Stomach (tissue), 9 donors: ENCODE measurements around the gene TENT4B. TPM values are rescaled to one million over a fixed set of nuclear protein-coding genes. Genes with fewer than 3 reads are reported as not detected.

Experiments used
- DNase-seq, 2 donors: peaks; one replicate each; pipeline versions ENCODE4 v3.0.0 to v3.0.0-alpha.2; 2013 to 2019
- H3K27ac ChIP-seq, 5 donors: fragments of 200-600 bp in 4 of 5; sonication (generic) in 4 of 5; one replicate each; pipeline ENCODE4 v1.5.1; 2013 to 2019; ENCODE audit warnings: mild to moderate bottlenecking in 1 of 5, moderate library complexity in 1 of 5
- H3K27me3 ChIP-seq, 3 donors: fragments of 200-600 bp; sonication (generic); one replicate each; pipeline ENCODE4 v1.5.1; 2017 to 2019; ENCODE audit warnings: mixed run types in 1 of 3
- H3K36me3 ChIP-seq, 4 donors: fragments of 200-600 bp; sonication (generic); 1 replicate in 3 of 4; 2 replicates in 1 of 4; pipeline ENCODE4 v1.5.1; 2016 to 2019
- H3K4me1 ChIP-seq, 4 donors: fragments of 200-600 bp; sonication (generic); one replicate each; pipeline ENCODE4 v1.5.1; 2016 to 2019
- H3K4me3 ChIP-seq, 4 donors: fragments of 200-600 bp; sonication (generic) in 3 of 4; one replicate each; pipeline ENCODE4 v1.5.1; 2016 to 2019; ENCODE audit warnings: mild to moderate bottlenecking in 1 of 4
- H3K9me3 ChIP-seq, 4 donors: fragments of 200-600 bp; sonication (generic); one replicate each; pipeline ENCODE4 v1.5.1; 2016 to 2019
- EP300 ChIP-seq: sonication (generic); formaldehyde crosslinking; IDR thresholded peaks from one replicate; pipeline ENCODE4 v1.6.1; 2017; ENCODE audit warnings: antibody characterized with exemption
- POLR2A ChIP-seq, 4 donors: fragments of 450-650 bp; IDR thresholded peaks; one replicate each; pipeline ENCODE4 v1.6.1; 2016; ENCODE audit warnings: antibody characterized with exemption in 4 of 4, control low read depth in 2 of 4, mild to moderate bottlenecking in 1 of 4, moderate library complexity in 1 of 4
- POLR2AphosphoS5 ChIP-seq, 3 donors: sonication (generic); formaldehyde crosslinking; IDR thresholded peaks; one replicate each; pipeline ENCODE4 v1.6.1; 2016; ENCODE audit warnings: antibody characterized with exemption in 3 of 3
- WGBS, 5 donors: extraction: QIAGEN DNeasy Blood & Tissue Kit in 3 of 5; methylation state at CpG; one replicate each; pipeline versions ENCODE4 v1.1.5 to v1.1.7; 2013 to 2018; 5-methylcytosine and 5-hydroxymethylcytosine counted together
- intact Hi-C: fragments of 100-400 bp; cut with DNase I; formaldehyde crosslinking; loops from one replicate; pipeline ENCODE4 v1.15.1; 2023; ENCODE audit warnings: low total_unique reads
- polyA plus RNA-seq, 3 donors: library from polyadenylated mRNA; stranded (reverse); fragments of 200-250 nt; gene quantifications; one replicate each; pipeline ENCODE4 v1.2.3, GENCODE V29; 2013
- total RNA-seq, 5 donors: library from RNA; depleted of rRNA; stranded (reverse); fragments of >200 nt; gene quantifications; one replicate each; pipeline versions ENCODE4 v1.1.0 to v1.2.3, GENCODE V29; 2014 to 2016
- TF ChIP-seq, protein P1 (sequence below), 7 experiments: fragments of 450-650 bp in 4 of 7; fragments of 200-600 bp in 3 of 7; sonication (generic) in 3 of 7; IDR thresholded peaks; one replicate each; pipeline ENCODE4 v1.5.1; 2016 to 2019; ENCODE audit warnings: antibody characterized with exemption in 7 of 7, control low read depth in 2 of 7, mild to moderate bottlenecking in 1 of 7
- donor health status: healthy with polysubstance abuse.
- donor health status: Bipolar disorder and iron deficiency.
- donor health status: healthy.

Gene TENT4B
- total and polyA plus RNA-seq, 8 donors: 2.4 to 24.1 (median 8.3) TPM

DNA sequence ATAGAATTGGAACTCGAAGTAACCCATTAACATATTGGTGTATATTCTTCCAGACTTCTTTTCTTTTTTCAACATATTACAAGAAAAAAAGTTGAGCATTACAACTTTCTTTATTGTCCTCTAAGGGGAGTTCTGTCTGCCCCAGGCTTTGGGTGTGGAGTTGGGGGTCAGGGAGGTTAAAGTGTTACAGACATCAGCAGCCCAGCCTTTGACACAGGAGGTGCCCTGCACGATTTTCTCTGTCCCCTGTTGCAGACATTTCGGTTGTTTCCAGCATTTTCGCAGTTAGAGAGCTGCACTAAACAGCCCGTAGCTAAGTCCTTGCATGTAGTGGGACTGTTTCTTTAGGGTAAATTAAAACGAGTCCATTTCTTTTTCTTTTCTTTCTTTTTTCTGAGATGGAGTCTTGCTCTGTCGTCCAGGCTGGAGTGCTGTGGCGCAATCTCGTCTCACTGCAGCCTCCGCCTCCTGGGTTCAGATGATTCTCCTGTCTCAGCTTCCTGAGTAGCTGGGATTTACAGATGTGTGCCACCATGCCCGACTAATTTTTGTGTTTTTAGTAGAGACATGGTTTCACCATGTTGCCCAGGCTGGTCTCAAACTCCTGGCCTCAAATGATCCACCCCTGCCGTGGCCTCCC, 99.9 kb downstream of the TENT4B start:
- no peaks in the 10 kb centered on the region for H3K4me1 ChIP-seq
- H3K36me3 ChIP-seq: no peaks in the 10 kb centered on the region
- H3K27me3 ChIP-seq: no peaks in the 10 kb centered on the region
- no peaks in the 10 kb centered on the region for H3K9me3 ChIP-seq
- intact Hi-C loops: no loop called here
- DNase-seq: no peak
- no peak overlapping the region for H3K4me3 ChIP-seq
- WGBS, 5 donors: 80 to 87% (median 83%) methylated on average over 12 of the region's 12 CpGs
- TF ChIP-seq, protein P1, sequence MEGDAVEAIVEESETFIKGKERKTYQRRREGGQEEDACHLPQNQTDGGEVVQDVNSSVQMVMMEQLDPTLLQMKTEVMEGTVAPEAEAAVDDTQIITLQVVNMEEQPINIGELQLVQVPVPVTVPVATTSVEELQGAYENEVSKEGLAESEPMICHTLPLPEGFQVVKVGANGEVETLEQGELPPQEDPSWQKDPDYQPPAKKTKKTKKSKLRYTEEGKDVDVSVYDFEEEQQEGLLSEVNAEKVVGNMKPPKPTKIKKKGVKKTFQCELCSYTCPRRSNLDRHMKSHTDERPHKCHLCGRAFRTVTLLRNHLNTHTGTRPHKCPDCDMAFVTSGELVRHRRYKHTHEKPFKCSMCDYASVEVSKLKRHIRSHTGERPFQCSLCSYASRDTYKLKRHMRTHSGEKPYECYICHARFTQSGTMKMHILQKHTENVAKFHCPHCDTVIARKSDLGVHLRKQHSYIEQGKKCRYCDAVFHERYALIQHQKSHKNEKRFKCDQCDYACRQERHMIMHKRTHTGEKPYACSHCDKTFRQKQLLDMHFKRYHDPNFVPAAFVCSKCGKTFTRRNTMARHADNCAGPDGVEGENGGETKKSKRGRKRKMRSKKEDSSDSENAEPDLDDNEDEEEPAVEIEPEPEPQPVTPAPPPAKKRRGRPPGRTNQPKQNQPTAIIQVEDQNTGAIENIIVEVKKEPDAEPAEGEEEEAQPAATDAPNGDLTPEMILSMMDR (IDR thresholded peaks at IDR 0.05): no peak
- TF ChIP-seq EP300 (no peak), POLR2AphosphoS5 (IDR thresholded peaks at IDR 0.05) (no peak), POLR2A (IDR thresholded peaks at IDR 0.05) (no peak)
- H3K27ac ChIP-seq: no peak overlapping the region

GRCh38 chr16:50253514-50253910, 100.4 kb downstream of the TENT4B start:
- TF ChIP-seq EP300: no peak
- TF ChIP-seq, protein P1 (IDR thresholded peaks at IDR 0.05): no peak
- TF ChIP-seq POLR2A (IDR thresholded peaks at IDR 0.05): no peak
- TF ChIP-seq POLR2AphosphoS5 (IDR thresholded peaks at IDR 0.05): no peak
- no peaks in the 10 kb centered on the region for H3K9me3 ChIP-seq
- WGBS, 5 donors: 89 to 98% (median 92%) methylated on average over 5 to 8 of the region's 8 CpGs
- H3K27me3 ChIP-seq: no peaks in the 10 kb centered on the region
- no peaks in the 10 kb centered on the region for H3K36me3 ChIP-seq
- no peak for DNase-seq
- intact Hi-C loops: no loop called here
- no peak overlapping the region for H3K27ac ChIP-seq
- no peaks in the 10 kb centered on the region for H3K4me1 ChIP-seq
- no peak overlapping the region for H3K4me3 ChIP-seq

DNA sequence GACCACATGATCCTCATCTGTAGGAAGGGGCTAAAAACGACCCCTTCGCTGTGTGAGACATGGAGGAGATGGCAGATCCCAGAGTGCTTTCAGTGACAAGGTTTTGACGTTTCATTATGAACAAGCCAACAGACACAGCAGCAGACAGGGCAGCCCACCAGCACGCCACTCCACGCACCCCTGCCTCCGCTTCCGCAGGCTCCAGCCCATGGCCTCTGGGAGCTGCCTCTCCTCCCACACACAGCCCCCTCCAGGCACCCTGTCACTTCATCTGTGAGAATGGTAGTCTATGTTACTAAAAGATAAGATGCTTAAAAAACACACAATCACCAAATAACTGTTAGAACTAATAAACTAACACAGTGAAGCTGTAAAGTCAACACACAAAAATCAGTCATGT, 101.0 kb downstream of the TENT4B start:
- TF ChIP-seq, protein P1 (IDR thresholded peaks at IDR 0.05): no peak
- TF ChIP-seq EP300: no peak
- no peak for TF ChIP-seq POLR2AphosphoS5 (IDR thresholded peaks at IDR 0.05)
- no peak for TF ChIP-seq POLR2A (IDR thresholded peaks at IDR 0.05)
- H3K27ac ChIP-seq: no peak overlapping the region
- intact Hi-C loops: no loop called here
- 83 to 90% (median 88%) methylated on average over 7 of the region's 7 CpGs for WGBS, 5 donors
- DNase-seq: no peak
- H3K36me3 ChIP-seq: no peaks in the 10 kb centered on the region
- H3K9me3 ChIP-seq: no peaks in the 10 kb centered on the region
- H3K4me1 ChIP-seq: peaks cover 0 to 4% (median 2%) of the 10 kb centered on the region in 4 donors
- H3K27me3 ChIP-seq: no peaks in the 10 kb centered on the region
- H3K4me3 ChIP-seq: no peak overlapping the region

DNA sequence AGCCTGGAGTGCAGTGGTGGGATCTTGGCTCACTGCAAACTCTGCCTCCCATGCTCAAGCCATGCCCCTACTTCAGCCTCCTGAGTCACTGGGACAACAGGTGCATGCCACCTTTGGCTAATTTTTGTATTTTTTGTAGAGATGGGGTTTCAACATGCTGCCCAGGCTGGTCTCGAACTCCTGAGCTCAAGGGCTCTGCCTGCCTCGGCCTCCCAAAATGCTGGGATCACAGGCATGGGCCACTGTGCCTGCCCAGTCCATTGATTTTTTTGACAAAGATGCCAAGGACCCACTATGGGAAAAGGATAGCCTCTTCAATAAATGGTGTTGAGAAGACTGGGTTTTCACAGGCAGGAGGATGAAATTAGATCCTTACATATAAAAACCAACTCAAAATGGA, 102.4 kb downstream of the TENT4B start:
- Histone ChIP-seq H3K9me3 (no peaks in the 10 kb centered on the region), H3K36me3 (no peaks in the 10 kb centered on the region), H3K27me3 (no peaks in the 10 kb centered on the region), H3K4me1 (peaks cover 6 to 14% (median 11%) of the 10 kb centered on the region in 4 donors), H3K4me3 (no peak overlapping the region), H3K27ac (no peak overlapping the region)
- TF ChIP-seq POLR2AphosphoS5 (IDR thresholded peaks at IDR 0.05) (no peak), POLR2A (IDR thresholded peaks at IDR 0.05) (no peak), EP300 (no peak)
- TF ChIP-seq, protein P1 (IDR thresholded peaks at IDR 0.05): no peak
- DNase-seq: no peak
- WGBS, 5 donors: 88 to 100% (median 89%) methylated on average over 2 of the region's 2 CpGs
- intact Hi-C loops: no loop called here
